Fibroblast of upper back skin (primary cell): Measurements from ENCODE around the gene PRR18.

Experiments used
- DNase-seq: peaks from one replicate; pipeline ENCODE4 v3.0.0-alpha.2; 2013

The PRR18 gene

DNA sequence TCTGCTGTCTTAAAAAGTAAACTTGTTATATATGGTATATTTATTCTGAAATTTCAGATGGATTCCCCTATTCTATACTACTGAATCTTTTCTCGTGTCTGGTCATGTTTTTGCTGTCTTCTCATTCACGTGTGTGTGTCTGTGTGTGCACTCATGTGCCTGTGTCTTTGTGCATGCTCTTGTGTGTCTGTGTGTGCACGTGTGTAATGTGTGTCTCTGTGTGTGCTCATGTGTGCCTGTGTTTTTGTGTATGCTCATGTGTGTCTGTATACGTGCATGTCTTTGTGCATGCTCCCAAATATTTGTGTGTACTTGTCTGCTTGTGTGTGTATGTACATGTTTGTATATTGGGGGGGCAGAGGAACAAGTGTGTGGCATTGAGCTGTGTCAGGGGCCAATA, 34.0 kb downstream of the PRR18 start:
- no peak for DNase-seq

DNA sequence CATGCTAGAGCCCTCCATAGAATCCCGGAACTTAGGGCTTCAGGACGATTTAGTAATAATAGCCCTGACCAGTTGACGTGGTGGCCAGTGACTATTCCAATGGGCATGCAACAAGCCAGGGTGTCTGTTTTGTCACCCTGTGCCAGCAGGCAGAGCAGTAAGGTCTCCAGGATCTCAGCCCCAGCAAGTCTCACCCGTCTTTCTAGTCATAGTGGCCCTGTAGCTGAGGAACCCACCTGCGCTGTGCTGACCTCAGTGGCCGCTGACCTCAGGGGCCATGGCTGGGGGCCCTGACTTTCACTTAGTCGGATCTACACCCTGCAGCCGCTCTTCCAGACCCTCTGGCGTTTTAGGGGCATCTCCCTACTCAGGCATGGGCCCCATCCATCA, 36.8 kb downstream of the PRR18 start:
- DNase-seq, result no peak

DNA sequence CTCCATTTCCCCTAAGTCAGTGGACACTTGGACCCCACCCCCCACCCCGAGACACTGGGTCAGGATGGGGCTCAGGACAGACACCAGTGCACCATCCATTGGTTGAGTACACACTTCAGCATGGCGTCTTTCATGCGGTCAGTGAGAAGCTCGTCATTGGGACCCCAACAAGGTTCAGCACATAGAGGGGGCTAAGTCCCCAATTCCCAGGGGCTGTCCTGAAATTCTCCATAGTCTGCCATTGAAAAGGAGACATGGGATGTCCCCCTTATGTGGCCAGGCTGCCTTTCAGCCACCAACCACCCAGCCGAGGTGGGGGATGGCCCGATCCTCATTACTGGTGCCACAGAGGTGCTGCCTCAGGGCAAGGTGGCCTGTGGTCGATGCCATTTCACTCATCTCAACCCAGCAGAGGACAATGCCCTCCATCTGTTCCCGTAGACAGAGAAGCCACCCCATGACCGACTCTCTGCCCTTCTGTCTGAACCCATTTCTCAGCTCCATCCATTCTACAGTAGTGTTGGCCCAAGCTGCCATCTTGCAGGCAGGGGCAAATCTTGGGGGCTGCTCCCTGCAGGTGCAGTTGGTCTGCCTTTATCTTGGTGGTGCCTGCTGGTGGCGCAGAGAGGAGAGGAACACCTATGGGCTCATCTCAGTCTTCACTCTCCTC, 37.4 kb downstream of the PRR18 start:
- no peak for DNase-seq

- DNase-seq, result no peak
These were observed 38.7 kb downstream of the PRR18 start for GRCh38 chr6:166269301-166270039.

- DNase-seq, result no peak
These were observed 39.8 kb downstream of the PRR18 start for GRCh38 chr6:166268431-166268830.

- no peak for DNase-seq
These were observed 40.7 kb downstream of the PRR18 start for GRCh38 chr6:166267526-166267925.

DNA sequence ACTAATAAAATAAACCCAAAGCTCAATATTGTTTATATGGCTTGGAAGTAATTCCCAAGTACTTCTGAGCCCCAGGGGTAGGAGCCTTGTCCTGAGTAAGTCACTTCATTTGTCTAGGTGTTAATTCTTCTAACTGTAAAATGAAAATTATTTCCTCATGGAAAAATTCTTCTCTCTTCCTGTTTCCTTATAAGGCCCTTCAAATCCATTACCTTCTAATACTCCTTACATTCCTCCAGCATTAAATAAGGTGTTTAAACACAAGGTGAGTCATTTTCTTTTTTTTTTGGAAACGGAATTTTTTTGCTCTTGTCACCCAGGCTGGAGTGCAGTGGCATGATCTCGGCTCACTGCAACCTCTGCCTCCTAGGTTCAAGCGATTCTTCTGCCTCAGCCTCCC, 41.9 kb downstream of the PRR18 start:
- DNase-seq, result no peak

DNA sequence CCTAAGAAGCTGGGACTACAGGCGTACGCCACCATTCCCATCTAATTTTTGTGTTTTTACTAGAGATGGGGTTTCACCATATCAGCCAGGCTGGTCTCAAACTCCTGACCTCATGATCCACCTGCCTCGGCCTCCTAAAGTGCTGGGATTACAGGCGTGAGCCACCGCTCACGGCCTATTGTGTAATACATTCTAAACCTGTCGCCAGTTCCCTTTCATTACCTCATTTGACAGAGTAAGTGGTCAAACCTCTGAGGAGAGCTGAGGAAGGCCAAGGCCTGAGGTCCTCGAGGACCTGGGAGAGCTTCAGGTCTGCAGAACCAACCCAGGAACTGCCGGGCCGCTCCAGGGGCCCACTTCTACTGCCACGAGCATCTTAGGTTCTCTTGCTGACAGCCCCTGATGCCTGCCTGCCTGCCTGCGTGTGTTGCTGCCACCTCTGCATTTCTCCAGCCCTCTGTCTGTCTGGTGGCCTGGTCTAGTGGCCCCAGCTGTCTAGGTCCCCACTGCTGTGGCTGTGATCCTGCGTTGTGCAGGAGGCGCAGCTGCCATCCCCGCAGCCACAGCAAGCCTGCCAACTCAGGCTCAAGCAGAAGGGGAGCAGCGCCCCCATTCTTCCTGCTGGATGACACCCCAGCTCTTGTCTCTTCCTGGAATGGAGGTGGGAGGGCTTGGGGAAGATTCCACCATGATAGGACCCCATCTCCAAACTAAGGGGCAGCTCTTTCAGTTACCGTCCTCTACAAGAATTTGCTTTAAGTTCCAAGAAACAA, 45.3 kb downstream of the PRR18 start:
- DNase-seq, result no peak

DNA sequence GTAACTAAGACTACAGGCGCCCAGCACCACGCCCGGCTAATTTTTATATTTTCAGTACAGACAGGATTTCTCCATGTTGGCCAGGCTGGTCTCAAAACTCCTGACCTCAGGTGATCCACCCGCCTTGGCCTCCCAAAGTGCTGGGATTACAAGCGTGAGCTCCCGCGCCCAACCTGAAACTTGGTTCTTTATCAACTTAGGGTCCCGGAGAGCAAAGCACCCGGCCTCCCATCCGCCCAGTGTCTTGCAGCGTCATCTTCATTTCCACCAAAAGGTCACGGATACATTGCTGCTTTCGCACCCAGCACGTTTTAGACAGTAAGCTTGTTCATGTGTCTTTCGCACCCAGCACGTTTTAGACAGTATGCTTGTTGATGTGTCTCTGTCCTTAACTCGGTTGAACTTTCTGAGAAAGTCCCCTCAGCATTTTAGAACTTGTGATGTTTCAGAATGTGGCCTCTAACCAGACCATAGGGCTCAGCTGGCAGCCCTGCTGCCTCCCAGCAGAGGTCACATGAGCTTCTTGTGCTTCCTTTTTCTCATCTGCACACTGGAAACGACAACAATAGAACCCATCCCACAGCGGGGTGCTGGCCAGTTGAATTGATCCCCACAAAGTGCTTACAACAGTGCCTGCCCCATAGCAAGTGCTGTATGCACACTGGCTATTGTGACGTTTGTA, 48.8 kb downstream of the PRR18 start:
- no peak for DNase-seq

- no peak for DNase-seq
These were observed 49.3 kb downstream of the PRR18 start for GRCh38 chr6:166258854-166259276.

- no peak for DNase-seq
These were observed 50.3 kb downstream of the PRR18 start for GRCh38 chr6:166257911-166258318.
